Peyer's patch (tissue), 4 donors: ENCODE measurements around the gene ANO2. TPM values are rescaled to one million over a fixed set of nuclear protein-coding genes. Genes with fewer than 3 reads are reported as not detected.
A peak's percentile ranks its signal among the peaks of the same experiment; 100 is the strongest.

Experiments used
- DNase-seq, 3 donors: peaks; one replicate each; pipeline ENCODE4 v3.0.0-alpha.2; 2017 to 2019
- H3K27ac ChIP-seq, 4 donors: fragments of 200-600 bp; sonication (generic); one replicate each; pipeline ENCODE4 v1.5.1; 2016 to 2019
- H3K27me3 ChIP-seq, 2 donors: fragments of 200-600 bp; sonication (generic); one replicate each; pipeline ENCODE4 v1.5.1; 2019
- H3K36me3 ChIP-seq, 3 donors: fragments of 200-600 bp; sonication (generic); one replicate each; pipeline ENCODE4 v1.5.1; 2016 to 2019
- H3K4me1 ChIP-seq, 4 donors: fragments of 200-600 bp; sonication (generic); one replicate each; pipeline ENCODE4 v1.5.1; 2016 to 2019
- H3K4me3 ChIP-seq, 4 donors: fragments of 200-600 bp; sonication (generic); 1 replicate in 3 of 4; 2 replicates in 1 of 4; pipeline ENCODE4 v1.5.1; 2016 to 2019; ENCODE audit warnings: mild to moderate bottlenecking in 1 of 4
- H3K9me3 ChIP-seq, 4 donors: fragments of 200-600 bp; sonication (generic); one replicate each; pipeline ENCODE4 v1.5.1; 2016 to 2019; ENCODE audit warnings: mild to moderate bottlenecking in 1 of 4
- CTCF ChIP-seq, 6 experiments: fragments of 450-650 bp in 4 of 6; fragments of 200-600 bp in 2 of 6; sonication (generic) in 1 of 6; IDR thresholded peaks; one replicate each; pipeline ENCODE4 v1.5.1; 2017 to 2019; ENCODE audit warnings: antibody characterized with exemption in 6 of 6, mild to moderate bottlenecking in 3 of 6, moderate library complexity in 1 of 6
- POLR2A ChIP-seq, 2 donors: fragments of 450-650 bp; IDR thresholded peaks; one replicate each; pipeline ENCODE4 v1.5.1; 2017; ENCODE audit warnings: antibody characterized with exemption in 2 of 2, mild to moderate bottlenecking in 2 of 2, moderate library complexity in 2 of 2
- total RNA-seq, 4 donors: library from RNA; depleted of rRNA; stranded (reverse); fragments of >200 nt; gene quantifications; one replicate each; pipeline ENCODE4 v1.1.0, GENCODE V29; 2016

ANO2 gene
- total RNA-seq = 10 to 100 TPM in 1 of 4 donors, 1 to 10 TPM in 2, under 1 TPM in 1; 0.53 to 23.9 (median 5.8) TPM

DNA sequence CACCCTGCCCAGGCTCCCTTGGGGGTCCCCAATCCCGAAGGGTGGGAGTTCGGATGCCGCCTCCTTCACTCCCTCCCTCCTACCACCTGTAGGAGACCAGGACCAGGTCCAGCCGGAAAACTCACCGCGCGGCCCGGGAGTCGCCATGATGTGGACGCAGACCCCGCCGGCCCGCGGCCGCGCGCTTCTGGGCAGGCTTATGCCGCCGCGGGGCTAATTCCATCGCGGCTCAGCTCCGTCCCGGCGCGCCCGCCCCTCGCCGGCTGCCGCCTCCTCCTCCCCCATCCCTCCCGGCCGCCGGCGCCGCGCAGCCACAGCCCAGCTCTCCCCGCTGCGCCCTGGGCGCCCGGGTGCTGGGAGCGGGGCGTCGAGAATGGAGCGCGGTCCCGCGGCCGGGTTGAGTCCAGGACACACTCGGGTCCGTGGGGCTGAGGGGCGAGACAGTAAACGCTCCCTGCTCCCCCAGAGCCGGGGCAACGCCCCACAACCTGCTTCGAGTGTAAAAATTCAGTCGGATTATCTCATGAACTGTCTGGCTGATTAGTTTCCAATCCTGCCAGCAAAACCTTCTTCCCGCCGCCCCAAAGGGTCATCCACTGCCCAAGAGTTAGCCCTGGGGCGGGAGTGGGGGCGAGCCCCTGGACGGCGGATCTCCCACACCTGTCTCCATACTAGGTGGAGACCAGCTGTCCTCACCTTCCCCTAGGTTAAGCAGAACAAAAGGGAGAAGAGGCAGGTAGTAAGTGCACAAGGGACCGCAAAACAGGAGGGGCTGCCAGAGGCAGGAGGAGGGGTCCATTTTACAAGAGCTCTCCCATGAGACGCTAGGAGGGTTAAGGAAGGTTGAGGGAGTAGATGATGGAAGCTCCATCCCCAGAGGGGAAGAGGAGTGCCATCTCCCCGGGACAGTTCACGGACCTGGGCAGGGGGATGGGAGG is at the start of gene ANO2:
ANO2 (minus strand) TSS at position 189 of the 938 bp plus-strand sequence; CDS start at position 147, 42 bp downstream.
- peaks cover 0 to 9% (median 0%) of the 10 kb centered on the region in 4 donors for H3K4me1 ChIP-seq
- H3K27ac ChIP-seq = no peak within 1 kb of the TSS
- H3K36me3 ChIP-seq = no peaks in the 10 kb centered on the region
- no peaks in the 10 kb centered on the region for H3K9me3 ChIP-seq
- no peak for DNase-seq
- TF ChIP-seq CTCF (IDR thresholded peaks at IDR 0.05) = no peak
- TF ChIP-seq POLR2A (IDR thresholded peaks at IDR 0.05) = no peak
- H3K4me3 ChIP-seq = peak within 1 kb of the TSS in 2 of 4 donors; percentile 31 to 36
- peaks cover 0 to 9% of the 10 kb centered on the region in 2 donors for H3K27me3 ChIP-seq

DNA sequence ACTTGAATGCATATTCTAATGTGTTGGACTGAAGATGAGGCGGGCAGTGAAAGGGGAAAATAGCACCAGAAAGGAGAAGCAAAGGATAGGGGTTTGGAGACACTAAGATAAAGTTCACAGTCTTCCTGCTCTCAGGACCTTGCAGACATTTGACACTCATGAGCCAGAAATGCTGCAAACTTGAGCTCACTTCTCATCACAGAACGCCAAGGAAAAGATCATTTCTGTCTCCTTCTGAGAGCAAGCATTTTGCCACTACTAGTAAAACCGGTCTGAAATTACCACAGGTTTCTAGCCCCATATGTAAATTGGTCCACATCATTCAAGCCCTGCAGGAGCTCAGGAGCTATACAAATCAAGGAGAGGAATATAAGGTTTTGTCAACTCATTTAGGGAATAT is 44.6 kb upstream of the ANO2 start:
- H3K36me3 ChIP-seq = no peaks in the 10 kb centered on the region
- no peaks in the 10 kb centered on the region for H3K27me3 ChIP-seq
- no peak overlapping the region for H3K27ac ChIP-seq
- no peak overlapping the region for H3K4me3 ChIP-seq
- no peak for DNase-seq
- no peaks in the 10 kb centered on the region for H3K4me1 ChIP-seq
- TF ChIP-seq POLR2A (IDR thresholded peaks at IDR 0.05) (no peak), CTCF (IDR thresholded peaks at IDR 0.05) (no peak)
- H3K9me3 ChIP-seq = no peaks in the 10 kb centered on the region

- Histone ChIP-seq H3K4me1 (no peaks in the 10 kb centered on the region), H3K36me3 (no peaks in the 10 kb centered on the region), H3K27ac (no peak overlapping the region), H3K9me3 (no peaks in the 10 kb centered on the region), H3K4me3 (no peak overlapping the region), H3K27me3 (no peaks in the 10 kb centered on the region)
- peak; percentile 57 to 88 (median 85) for DNase-seq
- TF ChIP-seq POLR2A (IDR thresholded peaks at IDR 0.05) (no peak), CTCF (IDR thresholded peaks at IDR 0.05) (peak; percentile 65 to 96 (median 94))
Measured at GRCh38 chr12:5988659-5989116, 43.6 kb upstream of the ANO2 start.

DNA sequence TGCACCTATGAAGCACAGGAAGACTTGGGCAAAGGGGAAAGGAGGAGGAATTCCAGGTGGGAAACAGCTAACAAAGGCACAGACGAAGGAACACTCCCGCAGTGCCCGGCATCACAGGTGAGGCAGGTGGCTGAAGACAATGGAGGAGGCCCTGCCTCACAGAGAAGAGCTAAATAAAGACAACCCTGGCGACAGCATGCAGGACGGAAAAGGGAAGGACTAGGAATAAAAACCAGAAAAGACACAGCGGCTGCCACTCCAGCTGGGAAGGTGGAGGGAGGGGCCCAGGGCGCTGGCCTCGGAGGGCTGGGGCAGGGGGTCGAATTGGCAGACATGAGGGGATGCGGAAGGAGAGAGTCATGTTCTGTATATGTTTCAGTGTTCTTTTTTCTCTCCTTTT is 43.0 kb upstream of the ANO2 start:
- Histone ChIP-seq H3K27ac (no peak overlapping the region), H3K9me3 (no peaks in the 10 kb centered on the region), H3K4me3 (no peak overlapping the region), H3K4me1 (no peaks in the 10 kb centered on the region), H3K27me3 (no peaks in the 10 kb centered on the region), H3K36me3 (no peaks in the 10 kb centered on the region)
- DNase-seq = no peak
- TF ChIP-seq CTCF (IDR thresholded peaks at IDR 0.05) = no peak
- no peak for TF ChIP-seq POLR2A (IDR thresholded peaks at IDR 0.05)

DNA sequence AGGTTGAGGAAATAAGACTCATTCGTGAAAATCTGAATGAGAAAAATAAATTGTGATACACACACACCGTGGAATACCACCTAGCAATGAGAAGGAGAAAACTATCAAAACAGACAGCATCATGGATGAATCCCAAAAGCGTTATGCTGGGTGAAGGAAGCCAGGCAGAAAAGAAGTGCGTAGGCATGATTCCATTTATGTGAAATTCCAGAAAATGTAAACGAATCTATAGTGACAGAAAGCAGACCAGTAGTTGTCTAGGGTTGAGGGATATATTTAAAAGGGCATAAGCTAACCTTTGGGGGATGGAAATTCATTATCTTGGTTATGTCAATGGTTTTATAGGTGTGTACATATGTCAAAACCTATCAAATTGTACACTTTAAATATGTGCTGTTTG is 42.5 kb upstream of the ANO2 start:
- Histone ChIP-seq H3K27ac (no peak overlapping the region), H3K4me3 (no peak overlapping the region), H3K27me3 (no peaks in the 10 kb centered on the region), H3K4me1 (no peaks in the 10 kb centered on the region), H3K9me3 (no peaks in the 10 kb centered on the region), H3K36me3 (no peaks in the 10 kb centered on the region)
- no peak for DNase-seq
- TF ChIP-seq POLR2A (IDR thresholded peaks at IDR 0.05) (no peak), CTCF (IDR thresholded peaks at IDR 0.05) (no peak)
